GM10266 (cell line): ENCODE data around the gene WFDC9.
A peak's percentile ranks its signal among the peaks of the same experiment; 100 is the strongest.
"Not testable (repeated sequence)": the region's sequence is repeated elsewhere in the genome, so short reads cannot be mapped to it uniquely, and the experiment has no call there.

Experiments
- DNase-seq: peaks from one replicate; pipeline ENCODE4 v3.0.0; 2012; ENCODE audit errors: extremely low spot score
- CTCF ChIP-seq: IDR thresholded peaks from 2 replicates; pipeline ENCODE4 v1.5.1; 2012; ENCODE audit warnings: mild to moderate bottlenecking, low read depth; ENCODE audit not compliant: control insufficient read depth, insufficient read depth; ENCODE audit errors: missing control alignments

WFDC9 gene

GRCh38 chr20:45592574-45593189 is 38.4 kb downstream of the WFDC9 start:
- peak; percentile 28 for DNase-seq
- peak; percentile 69 for TF ChIP-seq CTCF

- no peak for TF ChIP-seq CTCF
- no peak for DNase-seq
Measured at GRCh38 chr20:45589725-45590124, 41.4 kb downstream of the WFDC9 start.

- TF ChIP-seq CTCF = no peak
- no peak for DNase-seq
Measured at GRCh38 chr20:45588800-45589199, 42.3 kb downstream of the WFDC9 start.

DNA sequence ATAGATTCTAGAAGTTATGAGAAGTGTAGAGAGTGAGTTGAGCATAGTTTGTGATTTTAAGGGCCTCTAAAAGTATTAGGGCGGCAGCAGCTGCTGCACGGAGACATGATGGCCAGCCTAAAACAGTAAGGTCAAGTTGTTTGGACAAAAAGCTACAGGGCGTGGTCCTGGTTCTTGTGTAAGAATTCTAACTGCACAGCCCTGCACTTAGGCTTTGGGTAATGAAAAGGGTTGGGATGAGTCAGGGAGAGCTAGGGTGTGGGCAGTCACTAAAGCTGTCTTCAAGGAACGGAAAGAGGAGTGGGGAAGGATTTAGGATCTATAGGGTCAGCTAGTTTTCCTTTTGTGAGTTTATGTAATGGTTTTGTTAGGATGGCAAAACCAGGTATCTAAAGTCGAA is 45.1 kb downstream of the WFDC9 start:
- not testable (repeated sequence) for DNase-seq

GRCh38 chr20:45584294-45584693 is 46.8 kb downstream of the WFDC9 start:
- DNase-seq = not testable (repeated sequence)

DNA sequence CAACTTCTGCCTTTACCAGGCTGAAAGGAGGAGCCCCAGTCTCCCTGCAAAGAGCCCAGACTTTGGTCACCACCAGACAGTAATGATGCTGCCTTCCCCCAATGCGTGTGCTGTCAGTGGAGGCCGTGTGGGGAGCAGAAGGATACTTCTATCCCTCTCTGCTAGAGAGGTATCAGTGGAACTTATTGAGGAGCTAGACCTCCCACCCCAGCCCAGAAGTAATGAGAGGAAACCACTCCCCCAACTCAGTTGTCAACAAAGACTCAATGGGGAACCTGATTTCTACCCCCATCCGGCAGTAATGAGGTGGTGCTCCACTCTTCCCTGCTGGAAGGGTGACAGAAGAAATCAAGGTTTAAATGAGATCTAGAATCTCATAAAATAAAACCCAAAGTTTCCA is 47.6 kb downstream of the WFDC9 start:
- no peak for TF ChIP-seq CTCF
- no peak for DNase-seq

DNA sequence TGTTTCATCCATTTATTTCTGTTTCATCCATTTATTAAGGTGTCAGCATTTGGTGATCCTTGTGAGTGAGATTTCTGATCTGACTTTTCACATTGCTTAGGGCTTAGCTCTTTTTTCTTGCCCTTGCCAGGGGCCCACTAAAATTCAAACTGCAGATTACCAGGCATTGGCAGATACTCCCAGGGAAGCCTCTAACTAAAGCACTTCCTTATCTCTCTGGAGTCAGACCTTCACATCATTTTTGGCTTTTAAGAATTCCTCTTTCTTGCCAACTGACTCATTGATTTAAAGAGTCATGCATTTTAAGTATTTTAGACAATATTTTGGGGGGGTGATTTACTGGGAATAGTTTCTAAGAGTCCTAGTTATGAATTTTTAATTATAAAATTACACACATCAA is 49.4 kb downstream of the WFDC9 start:
- no peak for TF ChIP-seq CTCF
- DNase-seq = no peak

DNA sequence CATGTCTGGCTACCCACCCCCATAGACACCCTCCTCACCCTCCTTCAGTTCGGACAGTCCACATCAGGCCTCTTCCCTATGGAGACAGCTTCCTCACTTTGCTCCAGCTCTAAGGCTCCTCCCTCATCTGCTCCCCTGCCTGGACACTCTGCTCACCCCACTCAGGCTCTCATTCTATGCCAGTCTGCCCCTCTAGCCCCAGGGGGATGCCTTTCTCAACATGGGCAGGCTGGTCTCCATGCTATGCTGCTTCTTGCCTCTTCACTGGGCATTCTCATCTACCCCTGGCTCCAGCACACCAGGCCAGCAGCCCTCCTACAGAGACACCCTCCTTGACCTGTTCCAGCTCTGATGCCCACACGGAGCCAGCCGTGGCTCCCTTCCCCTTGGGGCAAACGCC is 51.9 kb downstream of the WFDC9 start, which contains the start of gene WFDC8:
Gene WFDC8 (minus strand): TSS at position 101 of the 400 bp plus-strand sequence. CDS start 37 bp downstream, at position 64.
- no peak for TF ChIP-seq CTCF

More for the DNA sequence above, 51.9 kb downstream of the WFDC9 start, which contains the start of gene WFDC8:
- DNase-seq = no peak
